Peyer's patch (tissue), 4 donors: ENCODE data around the gene UVSSA.

Experiments
- CTCF ChIP-seq, 6 experiments: fragments of 450-650 bp in 4 of 6; fragments of 200-600 bp in 2 of 6; sonication (generic) in 1 of 6; IDR thresholded peaks; one replicate each; pipeline ENCODE4 v1.5.1; 2017 to 2019; ENCODE audit warnings: antibody characterized with exemption in 6 of 6, mild to moderate bottlenecking in 3 of 6, moderate library complexity in 1 of 6
- POLR2A ChIP-seq, 2 donors: fragments of 450-650 bp; IDR thresholded peaks; one replicate each; pipeline ENCODE4 v1.5.1; 2017; ENCODE audit warnings: antibody characterized with exemption in 2 of 2, mild to moderate bottlenecking in 2 of 2, moderate library complexity in 2 of 2

DNA sequence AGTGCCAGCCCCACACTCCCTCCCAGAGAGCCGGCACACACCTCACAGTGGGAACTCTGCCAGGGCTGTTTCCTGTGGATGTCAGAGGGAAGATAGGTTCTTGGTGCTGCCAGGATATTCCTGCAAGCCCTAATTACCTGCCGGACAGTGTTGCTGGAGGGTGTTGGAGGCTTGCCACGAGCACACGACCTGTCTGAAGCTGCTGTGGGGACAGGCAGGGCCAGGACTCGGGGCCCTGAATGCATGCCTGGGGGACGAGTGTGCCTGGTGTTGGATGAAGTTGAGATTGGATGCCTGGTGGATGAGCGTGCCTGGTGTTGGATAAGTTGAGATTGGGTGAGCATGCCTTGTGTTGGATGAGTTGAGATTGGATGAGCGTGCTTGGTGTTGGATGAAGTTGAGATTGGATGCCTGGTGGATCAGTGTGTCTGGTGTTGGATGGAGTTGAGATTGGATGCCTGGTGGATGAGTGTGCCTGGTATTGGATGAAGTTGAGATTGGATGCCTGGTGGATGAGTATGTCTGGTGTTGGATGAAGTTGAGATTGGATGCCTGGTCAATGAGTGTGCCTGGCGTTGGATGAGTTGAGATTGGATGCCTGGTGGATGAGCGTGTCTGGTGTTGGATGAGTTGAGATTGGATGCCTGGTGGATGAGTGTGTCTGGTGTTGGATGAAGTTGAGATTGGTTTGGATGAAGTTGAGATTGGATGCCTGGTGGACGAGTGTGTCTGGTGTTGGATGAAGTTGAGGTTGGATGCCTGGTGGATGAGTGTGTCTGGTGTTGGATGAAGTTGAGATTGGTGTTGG lies 23.2 kb upstream of the UVSSA start:
- TF ChIP-seq CTCF (IDR thresholded peaks at IDR 0.05) (no peak), POLR2A (IDR thresholded peaks at IDR 0.05) (no peak)
